Activated CD4-positive, alpha-beta T cell treated with anti-CD3 and anti-CD28 coated beads, Interleukin-2, amount 50 U/mL, for 1 hour (primary cell): ENCODE measurements around the gene SLC22A6.

ENCODE experiments used
- DNase-seq: peaks from one replicate; pipeline ENCODE4 v3.0.0-alpha.2; 2020

The SLC22A6 gene, protein sequence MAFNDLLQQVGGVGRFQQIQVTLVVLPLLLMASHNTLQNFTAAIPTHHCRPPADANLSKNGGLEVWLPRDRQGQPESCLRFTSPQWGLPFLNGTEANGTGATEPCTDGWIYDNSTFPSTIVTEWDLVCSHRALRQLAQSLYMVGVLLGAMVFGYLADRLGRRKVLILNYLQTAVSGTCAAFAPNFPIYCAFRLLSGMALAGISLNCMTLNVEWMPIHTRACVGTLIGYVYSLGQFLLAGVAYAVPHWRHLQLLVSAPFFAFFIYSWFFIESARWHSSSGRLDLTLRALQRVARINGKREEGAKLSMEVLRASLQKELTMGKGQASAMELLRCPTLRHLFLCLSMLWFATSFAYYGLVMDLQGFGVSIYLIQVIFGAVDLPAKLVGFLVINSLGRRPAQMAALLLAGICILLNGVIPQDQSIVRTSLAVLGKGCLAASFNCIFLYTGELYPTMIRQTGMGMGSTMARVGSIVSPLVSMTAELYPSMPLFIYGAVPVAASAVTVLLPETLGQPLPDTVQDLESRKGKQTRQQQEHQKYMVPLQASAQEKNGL

DNA sequence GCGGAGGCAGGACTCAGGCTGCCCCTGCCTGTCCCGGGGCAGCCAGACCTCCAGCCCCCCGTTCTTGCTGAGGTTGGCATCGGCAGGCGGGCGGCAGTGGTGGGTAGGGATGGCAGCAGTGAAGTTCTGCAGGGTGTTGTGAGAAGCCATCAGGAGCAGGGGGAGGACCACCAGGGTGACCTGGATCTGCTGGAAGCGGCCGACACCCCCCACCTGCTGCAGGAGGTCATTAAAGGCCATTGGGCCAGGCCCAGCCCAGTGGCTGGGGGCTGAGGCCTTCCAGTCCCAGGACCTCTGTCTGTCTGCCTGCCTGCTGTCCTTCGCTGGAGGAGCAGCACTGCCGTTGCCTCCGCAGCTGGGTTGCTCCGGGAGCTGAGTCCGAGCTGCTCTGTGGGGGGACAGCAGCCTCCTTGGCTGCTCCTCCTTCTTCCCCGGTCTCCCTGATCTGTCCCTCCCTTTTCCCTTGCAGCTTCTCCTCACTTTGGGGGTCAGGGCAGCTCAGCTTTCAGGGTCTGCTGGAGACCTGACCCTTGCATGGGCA lies at the start of gene SLC22A6:
Gene SLC22A6, minus strand, starts transcription at position 517 of the 541 bp plus-strand sequence. Its CDS starts 277 bp downstream, at position 240.
- no peak for DNase-seq

- DNase-seq: no peak
Observed at GRCh38 chr11:63032457-63032856, 47.7 kb upstream of the SLC22A6 start.

- DNase-seq: peak; percentile 85
Observed at GRCh38 chr11:63023841-63024648, 39.3 kb upstream of the SLC22A6 start.

GRCh38 chr11:63023222-63023814 lies 38.6 kb upstream of the SLC22A6 start:
- no peak for DNase-seq

DNA sequence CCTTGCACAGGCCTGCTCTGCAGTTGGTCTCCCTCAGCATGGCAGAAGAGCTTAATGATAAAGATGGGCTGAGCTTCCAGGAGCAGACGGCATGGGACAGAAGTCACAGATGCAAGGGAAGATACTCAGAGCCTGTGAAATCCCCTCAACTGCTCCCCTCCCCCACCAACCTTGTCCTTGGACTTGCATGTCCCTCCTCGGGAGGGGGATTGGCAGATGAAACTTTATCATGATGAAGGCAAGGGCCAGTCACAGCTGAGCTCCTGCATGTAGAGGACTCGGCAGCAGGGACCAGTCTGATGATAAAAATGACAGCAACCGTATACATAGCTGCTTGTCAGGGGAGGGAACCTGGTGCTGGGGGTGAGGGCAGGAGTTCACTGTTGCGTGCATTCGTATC lies 37.7 kb upstream of the SLC22A6 start:
- DNase-seq: no peak

DNA sequence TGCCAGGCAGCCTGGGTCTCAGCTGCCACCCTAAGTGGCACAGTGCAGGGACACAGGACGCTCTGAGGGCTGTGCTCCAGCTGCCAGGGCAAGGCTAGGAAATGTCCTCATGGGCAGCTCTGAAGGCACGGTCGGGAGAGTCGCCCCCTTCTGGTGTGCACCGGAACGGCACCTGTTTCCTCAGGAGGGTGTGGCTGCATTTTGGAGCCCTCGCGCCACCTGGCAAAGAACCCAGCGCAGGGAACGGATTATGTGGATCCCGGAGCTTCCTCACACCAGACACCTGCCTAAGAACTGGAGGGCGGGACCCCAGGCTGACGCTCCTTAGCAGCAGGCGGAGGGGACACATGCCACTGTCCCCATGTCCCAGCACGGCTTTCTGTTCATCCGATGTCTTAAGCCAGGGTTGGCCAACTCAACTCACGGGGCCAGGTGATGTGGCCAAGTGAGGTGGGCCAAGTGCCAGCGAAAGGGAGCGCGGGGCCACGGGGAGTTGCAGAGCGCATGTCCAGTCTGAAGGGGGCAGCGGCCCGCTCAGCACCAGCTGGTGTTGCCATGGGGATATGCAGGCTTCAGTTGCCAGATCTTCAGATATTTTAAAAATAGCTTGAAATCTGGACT lies 36.0 kb upstream of the SLC22A6 start:
- peak; percentile 7 for DNase-seq

DNA sequence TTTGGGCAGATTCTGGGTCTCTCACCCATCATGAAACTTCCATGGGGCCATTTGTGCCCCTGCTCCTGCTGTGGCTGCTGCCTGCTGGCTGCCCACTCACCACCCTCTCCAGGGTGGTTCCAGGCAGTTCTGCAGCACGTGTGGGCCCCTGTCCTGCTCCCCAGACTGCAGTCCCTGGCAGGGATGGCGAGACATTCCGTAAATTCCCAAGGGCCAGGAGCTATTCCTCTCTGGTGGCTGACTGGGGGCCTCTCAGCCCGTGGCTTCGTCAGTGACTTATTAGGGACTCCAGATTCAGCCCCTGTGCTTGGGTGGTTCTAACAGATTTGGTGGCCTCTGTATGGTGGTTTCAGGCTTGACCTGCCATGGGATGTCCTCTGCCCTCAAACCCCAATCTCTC lies 34.7 kb upstream of the SLC22A6 start:
- DNase-seq: no peak

DNA sequence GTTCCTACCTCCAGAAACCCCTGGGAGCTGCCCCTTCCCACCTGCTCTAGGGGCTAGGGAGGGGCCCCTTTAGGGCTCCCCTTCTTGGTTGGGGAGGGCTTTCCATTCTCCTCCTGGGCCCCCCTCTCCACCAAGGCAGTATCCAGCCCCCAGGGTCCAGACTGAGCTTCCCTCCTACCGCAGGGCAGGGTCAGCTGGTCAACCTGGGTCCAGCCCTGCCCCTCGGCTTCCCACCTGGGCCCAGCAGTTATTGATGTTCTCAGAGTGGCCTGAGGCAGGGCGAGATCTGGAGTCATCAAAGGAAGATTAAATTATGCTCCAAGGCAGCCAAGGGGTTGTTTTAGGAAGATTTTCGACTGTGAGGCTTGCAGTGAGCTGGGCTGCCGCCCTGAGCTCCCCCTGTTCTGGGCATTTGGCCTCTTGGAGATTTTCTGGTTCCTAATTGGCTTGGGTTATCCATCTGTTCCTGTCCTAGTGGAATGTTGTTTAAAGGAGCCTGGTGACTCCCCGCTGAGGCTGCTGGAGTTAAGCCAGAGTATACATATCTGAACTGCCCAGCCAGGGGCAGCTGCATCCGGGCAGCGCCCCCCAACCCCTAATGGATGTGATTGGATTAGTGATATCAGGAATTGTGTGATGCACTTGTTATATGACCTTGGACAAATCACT lies 32.7 kb upstream of the SLC22A6 start:
- no peak for DNase-seq

GRCh38 chr11:63015521-63016215 lies 30.9 kb upstream of the SLC22A6 start, which contains the start of gene SLC22A8:
TSS of gene SLC22A8 (minus strand) at chr11:63015841. CDS start at chr11:63014958, 883 bp downstream.
- no peak for DNase-seq

- DNase-seq: no peak
Observed at GRCh38 chr11:63014408-63015055, 29.8 kb upstream of the SLC22A6 start.

DNA sequence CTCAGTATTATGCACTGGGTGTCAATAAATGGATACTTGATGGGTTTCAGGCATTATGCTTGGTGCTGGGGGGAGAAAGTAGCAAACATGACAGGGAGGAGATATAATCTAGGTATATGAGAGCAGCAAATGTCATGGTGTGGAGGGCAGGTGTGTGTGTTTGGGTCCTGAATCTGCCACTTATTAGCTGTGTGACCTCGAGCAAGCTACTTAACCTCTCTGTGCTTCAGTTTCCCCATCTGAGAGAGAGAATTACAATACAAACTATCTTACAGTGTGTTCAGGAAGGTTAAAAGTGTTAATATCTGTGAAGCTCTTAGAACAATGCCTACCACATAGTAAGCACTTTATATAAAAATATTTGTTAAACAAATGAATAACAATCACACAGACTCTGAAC lies 28.1 kb upstream of the SLC22A6 start:
- no peak for DNase-seq

GRCh38 chr11:63012430-63012829 lies 27.7 kb upstream of the SLC22A6 start:
- no peak for DNase-seq

- no peak for DNase-seq
Observed at GRCh38 chr11:63010934-63011439, 26.2 kb upstream of the SLC22A6 start.

GRCh38 chr11:63007920-63008319 lies 23.2 kb upstream of the SLC22A6 start:
- DNase-seq: no peak

DNA sequence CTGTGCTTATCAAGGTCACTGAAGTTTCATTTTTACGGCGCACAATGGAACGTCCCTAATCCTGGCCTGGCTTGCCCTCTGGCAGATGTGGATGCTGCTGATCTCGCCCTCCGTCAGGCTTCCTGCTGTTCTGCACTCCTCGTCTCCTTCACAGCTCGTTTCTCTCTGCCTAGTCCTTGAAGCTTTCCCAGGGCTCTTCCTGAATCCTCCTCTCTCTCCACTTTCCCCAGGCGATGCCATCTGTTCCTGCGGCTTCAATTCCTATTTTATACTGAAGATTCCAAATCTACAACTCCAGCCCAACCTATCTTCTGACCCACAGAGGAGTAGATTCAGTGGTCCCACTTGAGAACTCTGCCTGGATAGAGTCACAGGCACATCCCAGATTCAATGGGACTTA lies 16.7 kb upstream of the SLC22A6 start:
- DNase-seq: no peak

DNA sequence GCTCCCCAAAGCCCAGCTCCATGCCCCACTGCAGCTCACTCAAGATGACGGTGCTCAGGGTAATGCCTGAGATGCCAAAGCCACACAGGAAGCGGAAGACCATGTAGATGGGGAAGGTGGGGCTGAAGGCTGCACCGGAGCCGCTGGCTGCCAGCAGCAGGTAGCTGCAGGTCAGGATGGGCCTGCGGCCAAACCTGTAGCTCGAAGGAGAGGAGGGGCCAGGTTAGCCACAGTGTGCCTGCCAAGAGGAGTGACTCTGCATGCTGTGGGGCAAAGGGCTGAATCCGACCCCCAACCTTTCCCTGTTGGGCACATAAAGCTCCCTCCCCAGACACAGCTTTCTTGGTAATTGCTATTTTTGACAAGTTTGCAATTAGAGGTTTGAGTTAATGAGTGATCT lies 14.9 kb upstream of the SLC22A6 start:
- no peak for DNase-seq

DNA sequence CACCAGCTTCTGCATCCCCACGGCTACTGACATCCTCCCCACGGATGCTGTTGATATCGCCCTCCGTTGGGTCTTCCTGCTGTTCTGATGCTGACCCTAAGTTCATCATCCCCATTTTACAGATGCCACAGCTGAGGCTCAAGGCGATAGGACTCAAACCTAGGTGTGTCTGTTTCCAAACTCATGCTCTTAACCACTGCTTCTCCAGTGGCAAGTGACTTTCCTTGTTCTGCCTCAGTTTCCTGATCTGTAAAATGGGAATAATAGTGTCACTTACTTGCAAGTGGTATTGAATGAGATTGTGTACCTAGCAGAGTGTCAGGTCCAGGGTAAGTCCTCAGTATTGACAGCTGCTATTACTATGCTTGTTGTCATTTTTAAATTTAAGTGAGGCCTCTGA lies 14.4 kb upstream of the SLC22A6 start:
- DNase-seq: no peak

GRCh38 chr11:62996271-62996670 lies 11.5 kb upstream of the SLC22A6 start:
- DNase-seq: no peak

DNA sequence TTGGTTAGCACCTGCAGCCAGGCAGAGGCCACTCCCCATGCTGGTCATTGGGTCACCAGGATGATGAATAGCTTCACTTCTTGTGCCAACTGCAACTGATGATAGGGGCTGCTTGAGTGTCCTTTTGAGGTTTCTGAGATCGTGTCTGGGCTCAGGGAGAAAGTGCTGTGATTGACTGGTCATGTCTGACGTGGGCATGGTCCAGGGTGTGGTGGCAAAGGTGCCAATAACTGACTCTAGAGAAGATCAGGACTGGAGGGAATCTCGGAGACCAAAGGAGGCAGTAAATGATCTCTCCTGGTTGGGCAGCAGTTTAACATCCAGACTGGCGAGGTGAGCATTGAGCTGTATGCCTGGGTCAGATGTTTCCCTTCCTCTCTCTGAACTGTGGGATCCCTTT lies 10.0 kb upstream of the SLC22A6 start:
- no peak for DNase-seq

- DNase-seq: no peak
Observed at GRCh38 chr11:62988276-62988675, 3.5 kb upstream of the SLC22A6 start.
